Calu3 (cell line): ENCODE data around the gene TASP1. TPM values are rescaled to one million over a fixed set of nuclear protein-coding genes. Genes with fewer than 3 reads are reported as not detected.
A peak's percentile ranks its signal among the peaks of the same experiment; 100 is the strongest.

Experiments
- BruUV-seq: library from RNA; stranded (reverse); fragments of 400-500 nt; replicated peaks from 2 replicates; lab custom pipeline; 2021; lab: Mats Ljungman, UMichigan
- CTCF ChIA-PET: fragments of 300-600 bp; sonication (Branson Sonifier 250); formaldehyde crosslinking; loops from one replicate; lab custom pipeline; 2022; ENCODE audit warnings: antibody characterized with exemption; lab: Charles Lee
- DNase-seq: peaks from one replicate; pipeline ENCODE4 v3.0.0; 2022
- H3K27ac Mint-ChIP-seq: one replicate; pipeline ENCODE4 v1.8.0; 2022; ENCODE audit warnings: mixed read lengths; ENCODE audit not compliant: unreplicated experiment
- H3K27me3 Mint-ChIP-seq: one replicate; pipeline ENCODE4 v1.8.0; 2022; ENCODE audit warnings: mixed read lengths; ENCODE audit not compliant: unreplicated experiment
- H3K36me3 Mint-ChIP-seq: one replicate; pipeline ENCODE4 v1.8.0; 2022; ENCODE audit warnings: mild to moderate bottlenecking, moderate library complexity, mixed read lengths; ENCODE audit not compliant: insufficient read depth, unreplicated experiment
- H3K4me1 Mint-ChIP-seq: one replicate; pipeline ENCODE4 v1.8.0; 2022; ENCODE audit warnings: mild to moderate bottlenecking, low read depth, mixed read lengths; ENCODE audit not compliant: unreplicated experiment
- H3K4me3 Mint-ChIP-seq: one replicate; pipeline ENCODE4 v1.8.0; 2022; ENCODE audit warnings: mild to moderate bottlenecking, low read depth, moderate library complexity, mixed read lengths; ENCODE audit not compliant: unreplicated experiment
- H3K9me3 Mint-ChIP-seq: one replicate; pipeline ENCODE4 v1.8.0; 2022; ENCODE audit warnings: low read depth, mixed read lengths; ENCODE audit not compliant: unreplicated experiment
- CTCF ChIP-seq: fragments of 200-600 bp; IDR thresholded peaks from one replicate; pipeline ENCODE4 v1.8.0; 2022; ENCODE audit warnings: antibody characterized with exemption; ENCODE audit not compliant: unreplicated experiment
- intact Hi-C: fragments of 100-400 bp; cut with micrococcal nuclease; formaldehyde crosslinking; loops from one replicate; pipeline ENCODE4 v1.10.0; 2022; ENCODE audit not compliant: unreplicated experiment
- total RNA-seq: library from RNA; stranded (reverse); gene quantifications from 2 replicates; pipeline ENCODE4 v1.2.3, GENCODE V29; 2022

TASP1 gene
- total RNA-seq, 1 experiment from 2014 or later: 20.0 TPM

- peak; percentile 4 for DNase-seq
These were observed 113.3 kb downstream of the TASP1 start for GRCh38 chr20:13525225-13525940.

GRCh38 chr20:13524339-13524738, 114.4 kb downstream of the TASP1 start:
- H3K27ac Mint-ChIP-seq: no peak overlapping the region
- no peak for DNase-seq
- no TSS peak for BruUV-seq
- peaks cover 7% of the 10 kb centered on the region for H3K36me3 Mint-ChIP-seq
- CTCF ChIA-PET: no interaction called here
- no peaks in the 10 kb centered on the region for H3K27me3 Mint-ChIP-seq
- H3K4me3 Mint-ChIP-seq: no peak overlapping the region
- H3K4me1 Mint-ChIP-seq: peaks cover 7% of the 10 kb centered on the region
- intact Hi-C loops: no loop called here
- peaks cover 2% of the 10 kb centered on the region for H3K9me3 Mint-ChIP-seq
- no peak for TF ChIP-seq CTCF

More at GRCh38 chr20:13525225-13525940, 113.3 kb downstream of the TASP1 start:
- CTCF ChIA-PET: no interaction called here
- no peak overlapping the region for H3K4me3 Mint-ChIP-seq
- peaks cover 7% of the 10 kb centered on the region for H3K4me1 Mint-ChIP-seq
- intact Hi-C loops: no loop called here
- TF ChIP-seq CTCF: no peak
- no TSS peak for BruUV-seq
- no peak overlapping the region for H3K27ac Mint-ChIP-seq
- H3K27me3 Mint-ChIP-seq: no peaks in the 10 kb centered on the region
- H3K36me3 Mint-ChIP-seq: peaks cover 7% of the 10 kb centered on the region
- peaks cover 2% of the 10 kb centered on the region for H3K9me3 Mint-ChIP-seq

GRCh38 chr20:13517831-13518230, 120.9 kb downstream of the TASP1 start:
- TF ChIP-seq CTCF: no peak
- Mint-ChIP-seq H3K27me3 (no peaks in the 10 kb centered on the region), H3K9me3 (peaks cover 2% of the 10 kb centered on the region), H3K4me1 (no peaks in the 10 kb centered on the region), H3K27ac (no peak overlapping the region), H3K4me3 (no peak overlapping the region), H3K36me3 (peaks cover 7% of the 10 kb centered on the region)
- no TSS peak for BruUV-seq
- intact Hi-C loops: no loop called here
- CTCF ChIA-PET: no interaction called here
- DNase-seq: no peak

GRCh38 chr20:13515796-13516558, 122.8 kb downstream of the TASP1 start:
- Mint-ChIP-seq H3K27ac (no peak overlapping the region), H3K9me3 (no peaks in the 10 kb centered on the region), H3K27me3 (no peaks in the 10 kb centered on the region), H3K36me3 (no peaks in the 10 kb centered on the region), H3K4me3 (no peak overlapping the region), H3K4me1 (no peaks in the 10 kb centered on the region)
- CTCF ChIA-PET: no interaction called here
- intact Hi-C loops: no loop called here
- DNase-seq: no peak
- BruUV-seq: no TSS peak
- TF ChIP-seq CTCF: no peak
